HepG2 (cell line): ENCODE measurements around the gene GRAMD4. TPM values are rescaled to one million over a fixed set of nuclear protein-coding genes. Genes with fewer than 3 reads are reported as not detected.
A peak's percentile ranks its signal among the peaks of the same experiment; 100 is the strongest.

Experiments used
- ATAC-seq: fragments of 200-7000 bp; cut with Tn5 transposase; 3 replicates; pipeline ENCODE4 v1.9.1; 2020; ENCODE audit warnings: mild to moderate bottlenecking, moderate library complexity
- BruUV-seq: library from RNA; stranded (reverse); fragments of 400-500 nt; replicated peaks from 2 replicates; lab custom pipeline; 2021; lab: Mats Ljungman, UMichigan
- CTCF ChIA-PET: fragments of 300-600 bp; formaldehyde crosslinking; extraction: SDS; loops from one replicate; lab custom pipeline; 2021; ENCODE audit warnings: low total read pairs, inconsistent platforms, low intra/inter-chr PET ratio; lab: Yijun Ruan, JAX
- POLR2A ChIA-PET: fragments of 350-600 bp; sonication (Branson Sonifier 250); formaldehyde crosslinking; loops from one replicate; lab custom pipeline; 2020; ENCODE audit warnings: antibody characterized with exemption, inconsistent platforms; lab: Yijun Ruan, JAX
- DNase-seq: peaks from one replicate; pipeline ENCODE4 v3.0.0-alpha.2; 2015; ENCODE audit warnings: low spot score
- FAIRE-seq: peaks from 3 replicates; lab custom pipeline; 2011; peaks lifted over from hg19 to GRCh38; lab: Jason Lieb, UNC
- H2AFZ ChIP-seq: one replicate; pipeline ENCODE4 v1.6.1; 2011; ENCODE audit warnings: low read length, inconsistent platforms
- H3K27ac ChIP-seq: fragments of 300-600 bp; 3 replicates; pipeline ENCODE4 v1.8.0; 2011; ENCODE audit warnings: mixed run types, mild to moderate bottlenecking, mixed read lengths, low read length, inconsistent platforms; ENCODE audit not compliant: insufficient read depth; ENCODE audit errors: extremely low read length
- H3K27me3 ChIP-seq, 2 experiments: fragments of 200-600 bp in 1 of 2; 2 replicates in 1 of 2; 3 replicates in 1 of 2; pipeline versions ENCODE4 v1.6.0 to v1.8.0; 2011; ENCODE audit warnings: low read length in 2 of 2, mild to moderate bottlenecking in 2 of 2, moderate library complexity in 2 of 2, inconsistent platforms in 1 of 2; ENCODE audit not compliant: insufficient read depth in 2 of 2, control insufficient read depth in 1 of 2
- H3K36me3 ChIP-seq, 2 experiments: fragments of 200-600 bp in 1 of 2; replicated peaks in 1 of 2; 2 replicates in 1 of 2; 3 replicates in 1 of 2; pipeline versions ENCODE4 v1.5.1 to v1.8.0; 2011; ENCODE audit warnings: low read length in 2 of 2, inconsistent platforms in 1 of 2; ENCODE audit not compliant: insufficient read depth in 2 of 2, control insufficient read depth in 1 of 2
- H3K4me1 ChIP-seq: 2 replicates; pipeline ENCODE4 v1.5.1; 2012; ENCODE audit warnings: low read length, inconsistent platforms; ENCODE audit not compliant: insufficient read depth
- H3K4me2 ChIP-seq: 2 replicates; pipeline ENCODE4 v1.6.0; 2011; ENCODE audit warnings: low read depth, low read length, inconsistent platforms
- H3K4me3 ChIP-seq, 3 experiments: fragments of 200-600 bp in 1 of 3; sonication (generic), shearing (Covaris generic) in 1 of 3; replicated peaks in 1 of 3; 2 replicates each; pipeline ENCODE4 v1.5.1; 2011 to 2016; ENCODE audit warnings: low read length in 3 of 3, inconsistent platforms in 2 of 3, low read depth in 2 of 3, mild to moderate bottlenecking in 2 of 3, control low read depth in 1 of 3, mixed read lengths in 1 of 3; ENCODE audit not compliant: insufficient read depth in 1 of 3
- H3K79me2 ChIP-seq: one replicate; pipeline ENCODE4 v1.6.1; 2011; ENCODE audit warnings: low read length, inconsistent platforms; ENCODE audit not compliant: insufficient read depth
- H3K9ac ChIP-seq: 2 replicates; pipeline ENCODE4 v1.6.0; 2011; ENCODE audit warnings: mild to moderate bottlenecking, low read depth, low read length, inconsistent platforms; ENCODE audit not compliant: insufficient read depth
- H3K9me3 ChIP-seq: 2 replicates; pipeline ENCODE4 v1.5.1; 2012; ENCODE audit warnings: mild to moderate bottlenecking, low read length
- H4K20me1 ChIP-seq: 2 replicates; pipeline ENCODE4 v1.6.0; 2011; ENCODE audit warnings: inconsistent platforms, mild to moderate bottlenecking, low read length, moderate library complexity; ENCODE audit not compliant: insufficient read depth
- ARID2 ChIP-seq: sonication (generic); formaldehyde crosslinking; IDR thresholded peaks from 2 replicates; pipeline ENCODE4 v1.8.1; 2022; ENCODE audit warnings: mild to moderate bottlenecking, missing genetic modification reagents, borderline replicate concordance
- BRF2 ChIP-seq: sonication (generic); formaldehyde crosslinking; IDR thresholded peaks from 2 replicates; pipeline ENCODE4 v1.8.1; 2022; ENCODE audit warnings: mild to moderate bottlenecking, missing genetic modification reagents
- HNRNPLL ChIP-seq: fragments of 200-400 bp; formaldehyde crosslinking; IDR thresholded peaks from 2 replicates; pipeline ENCODE4 v1.6.1; 2017; ENCODE audit warnings: mild to moderate bottlenecking, low read depth, low read length; ENCODE audit not compliant: poor library complexity, severe bottlenecking
- PHB2 ChIP-seq: fragments of 450-650 bp; IDR thresholded peaks from 2 replicates; pipeline ENCODE4 v1.6.1; 2018; ENCODE audit not compliant: partially characterized antibody
- SMC3 ChIP-seq: IDR thresholded peaks from 2 replicates; pipeline ENCODE4 v1.6.1; 2011; ENCODE audit warnings: low read length, improper control_type of control experiment
- ZNF816 ChIP-seq: sonication (generic); formaldehyde crosslinking; IDR thresholded peaks from 2 replicates; pipeline ENCODE4 v1.8.0; 2022; ENCODE audit warnings: missing genetic modification reagents, mild to moderate bottlenecking, borderline replicate concordance
- WGBS: methylation state at CpG from one replicate; pipeline ENCODE4 v1.1.6; 2017; ENCODE audit warnings: low lambda C conversion rate; 5-methylcytosine and 5-hydroxymethylcytosine counted together
- in situ Hi-C: cut with HindIII; loops from 2 replicates; pipeline ENCODE4 v1.10.0; 2017; ENCODE audit warnings: low pct_unique_long_range_greater_than_20kb; ENCODE audit not compliant: extremely low pct_ligation_motif_present
- intact Hi-C: fragments of 100-400 bp; cut with micrococcal nuclease; formaldehyde crosslinking; loops from one replicate; pipeline ENCODE4 v1.10.0; 2022; ENCODE audit not compliant: unreplicated experiment
- polyA plus RNA-seq, 8 experiments: library from polyadenylated mRNA; depleted of rRNA in 3 of 8; stranded (reverse) in 7 of 8; unstranded in 1 of 8; fragments of >200 nt; fragmentation: Illumina TruSeq in 4 of 8; extraction: Trizol in 4 of 8; gene quantifications; 2 replicates each; pipeline versions ENCODE4 v1.2.1 to v1.2.3, GENCODE V29; 2011 to 2016; ENCODE audit warnings: low read depth in 4 of 8, missing spikeins in 1 of 8, mixed read lengths in 1 of 8; ENCODE audit not compliant: insufficient read depth in 1 of 8
- total RNA-seq, 5 experiments: library from RNA; depleted of rRNA; stranded (reverse); fragments of >200 nt; fragmentation: Illumina TruSeq; extraction: Trizol; gene quantifications; 2 replicates each; pipeline ENCODE4 v1.2.3, GENCODE V29; 2016; ENCODE audit warnings: low read depth in 1 of 5
- TF ChIP-seq, protein P1 (sequence below): sonication (generic); formaldehyde crosslinking; IDR thresholded peaks from 2 replicates; pipeline ENCODE4 v1.5.0; 2020; ENCODE audit warnings: mild to moderate bottlenecking, missing genetic modification reagents, borderline replicate concordance
- TF ChIP-seq, protein P2 (sequence below): sonication (generic); formaldehyde crosslinking; IDR thresholded peaks from 2 replicates; pipeline ENCODE4 v1.5.0; 2020; ENCODE audit warnings: mild to moderate bottlenecking, missing genetic modification reagents

The GRAMD4 gene
- total and polyA plus RNA-seq, 2 of the 13 experiments (the other 11 are each of a cell fraction or from before 2014, with no cell fraction given): 15.2 to 15.7 TPM

GRCh38 chr22:46617986-46618647 lies 2.1 kb upstream of the GRAMD4 start:
- no peak overlapping the region for H2AFZ ChIP-seq
- ChIA-PET POLR2A (interaction anchor here (1.0 kb wide), 2 partner anchors 9 to 55 kb away, joined by 3 to 4 read pairs; no protein-coding TSS in a partner anchor), CTCF (no interaction called here)
- H3K9me3 ChIP-seq: no peaks in the 10 kb centered on the region
- no peak for DNase-seq
- 0 out of 6 replicates have a peak overlapping the region, but pooled peaks of 1 of the 3 experiments have one; percentile 18 for H3K4me3 ChIP-seq
- intact Hi-C loops: no loop called here
- H3K27me3 ChIP-seq: no peaks in the 10 kb centered on the region
- no peaks in the 10 kb centered on the region; a peak in 1 of 5 replicates for H3K36me3 ChIP-seq
- ATAC-seq: no peak
- H3K4me1 ChIP-seq: peaks cover 49% of the 10 kb centered on the region
- H3K9ac ChIP-seq: 0 out of 2 replicates have a peak overlapping the region, but pooled peaks have one; percentile 23
- in situ Hi-C loops: no loop called here
- peak overlapping the region; percentile 55 for H3K27ac ChIP-seq
- H3K4me2 ChIP-seq: peak overlapping the region; percentile 44; the same call in 1 of the 2 replicates
- peaks cover 4% of the 10 kb centered on the region for H3K79me2 ChIP-seq
- no TSS peak for BruUV-seq
- FAIRE-seq: no peak
- no peak for TF ChIP-seq ARID2 (CRISPR knock-in tag)
- no peak for TF ChIP-seq SMC3
- TF ChIP-seq BRF2 (CRISPR knock-in tag): no peak
- WGBS: 87% methylated on average over 19 of the region's 29 CpGs
- no peaks in the 10 kb centered on the region for H4K20me1 ChIP-seq

- Histone ChIP-seq H3K4me2 (no peak overlapping the region), H3K36me3 (no peaks in the 10 kb centered on the region; a peak in 1 of 5 replicates), H3K9me3 (no peaks in the 10 kb centered on the region), H3K4me1 (peaks cover 43% of the 10 kb centered on the region), H4K20me1 (no peaks in the 10 kb centered on the region), H3K27me3 (no peaks in the 10 kb centered on the region), H3K9ac (no peak overlapping the region), H3K4me3 (no peak overlapping the region), H3K79me2 (peaks cover 4% of the 10 kb centered on the region), H3K27ac (no peak overlapping the region), H2AFZ (no peak overlapping the region)
- POLR2A ChIA-PET: no interaction called here
- in situ Hi-C loops (no loop called here), intact Hi-C loops (no loop called here)
- CTCF ChIA-PET: no interaction called here
- ATAC-seq: no peak
- DNase-seq: no peak
- no peak for FAIRE-seq
- WGBS: 96% methylated on average over 18 of the region's 19 CpGs
- BruUV-seq: no TSS peak
- peak; percentile 7 for TF ChIP-seq HNRNPLL
- TF ChIP-seq ZNF816 (CRISPR knock-in tag): no peak
- TF ChIP-seq, protein P1, sequence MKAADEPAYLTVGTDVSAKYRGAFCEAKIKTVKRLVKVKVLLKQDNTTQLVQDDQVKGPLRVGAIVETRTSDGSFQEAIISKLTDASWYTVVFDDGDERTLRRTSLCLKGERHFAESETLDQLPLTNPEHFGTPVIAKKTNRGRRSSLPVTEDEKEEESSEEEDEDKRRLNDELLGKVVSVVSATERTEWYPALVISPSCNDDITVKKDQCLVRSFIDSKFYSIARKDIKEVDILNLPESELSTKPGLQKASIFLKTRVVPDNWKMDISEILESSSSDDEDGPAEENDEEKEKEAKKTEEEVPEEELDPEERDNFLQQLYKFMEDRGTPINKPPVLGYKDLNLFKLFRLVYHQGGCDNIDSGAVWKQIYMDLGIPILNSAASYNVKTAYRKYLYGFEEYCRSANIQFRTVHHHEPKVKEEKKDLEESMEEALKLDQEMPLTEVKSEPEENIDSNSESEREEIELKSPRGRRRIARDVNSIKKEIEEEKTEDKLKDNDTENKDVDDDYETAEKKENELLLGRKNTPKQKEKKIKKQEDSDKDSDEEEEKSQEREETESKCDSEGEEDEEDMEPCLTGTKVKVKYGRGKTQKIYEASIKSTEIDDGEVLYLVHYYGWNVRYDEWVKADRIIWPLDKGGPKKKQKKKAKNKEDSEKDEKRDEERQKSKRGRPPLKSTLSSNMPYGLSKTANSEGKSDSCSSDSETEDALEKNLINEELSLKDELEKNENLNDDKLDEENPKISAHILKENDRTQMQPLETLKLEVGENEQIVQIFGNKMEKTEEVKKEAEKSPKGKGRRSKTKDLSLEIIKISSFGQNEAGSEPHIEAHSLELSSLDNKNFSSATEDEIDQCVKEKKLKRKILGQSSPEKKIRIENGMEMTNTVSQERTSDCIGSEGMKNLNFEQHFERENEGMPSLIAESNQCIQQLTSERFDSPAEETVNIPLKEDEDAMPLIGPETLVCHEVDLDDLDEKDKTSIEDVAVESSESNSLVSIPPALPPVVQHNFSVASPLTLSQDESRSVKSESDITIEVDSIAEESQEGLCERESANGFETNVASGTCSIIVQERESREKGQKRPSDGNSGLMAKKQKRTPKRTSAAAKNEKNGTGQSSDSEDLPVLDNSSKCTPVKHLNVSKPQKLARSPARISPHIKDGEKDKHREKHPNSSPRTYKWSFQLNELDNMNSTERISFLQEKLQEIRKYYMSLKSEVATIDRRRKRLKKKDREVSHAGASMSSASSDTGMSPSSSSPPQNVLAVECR (CRISPR knock-in tag): no peak
- TF ChIP-seq, protein P2, sequence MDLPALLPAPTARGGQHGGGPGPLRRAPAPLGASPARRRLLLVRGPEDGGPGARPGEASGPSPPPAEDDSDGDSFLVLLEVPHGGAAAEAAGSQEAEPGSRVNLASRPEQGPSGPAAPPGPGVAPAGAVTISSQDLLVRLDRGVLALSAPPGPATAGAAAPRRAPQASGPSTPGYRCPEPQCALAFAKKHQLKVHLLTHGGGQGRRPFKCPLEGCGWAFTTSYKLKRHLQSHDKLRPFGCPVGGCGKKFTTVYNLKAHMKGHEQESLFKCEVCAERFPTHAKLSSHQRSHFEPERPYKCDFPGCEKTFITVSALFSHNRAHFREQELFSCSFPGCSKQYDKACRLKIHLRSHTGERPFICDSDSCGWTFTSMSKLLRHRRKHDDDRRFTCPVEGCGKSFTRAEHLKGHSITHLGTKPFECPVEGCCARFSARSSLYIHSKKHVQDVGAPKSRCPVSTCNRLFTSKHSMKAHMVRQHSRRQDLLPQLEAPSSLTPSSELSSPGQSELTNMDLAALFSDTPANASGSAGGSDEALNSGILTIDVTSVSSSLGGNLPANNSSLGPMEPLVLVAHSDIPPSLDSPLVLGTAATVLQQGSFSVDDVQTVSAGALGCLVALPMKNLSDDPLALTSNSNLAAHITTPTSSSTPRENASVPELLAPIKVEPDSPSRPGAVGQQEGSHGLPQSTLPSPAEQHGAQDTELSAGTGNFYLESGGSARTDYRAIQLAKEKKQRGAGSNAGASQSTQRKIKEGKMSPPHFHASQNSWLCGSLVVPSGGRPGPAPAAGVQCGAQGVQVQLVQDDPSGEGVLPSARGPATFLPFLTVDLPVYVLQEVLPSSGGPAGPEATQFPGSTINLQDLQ (CRISPR knock-in tag): no peak
- no peak for TF ChIP-seq PHB2
Measured at GRCh38 chr22:46618667-46619066, 1.5 kb upstream of the GRAMD4 start.
